Right atrium auricular region (tissue), 2 donors: ENCODE data around the gene PKDCC. TPM values are rescaled to one million over a fixed set of nuclear protein-coding genes. Genes with fewer than 3 reads are reported as not detected.
A peak's percentile ranks its signal among the peaks of the same experiment; 100 is the strongest.
"Not testable (repeated sequence)": the region's sequence is repeated elsewhere in the genome, so short reads cannot be mapped to it uniquely, and the experiment has no call there.

Experiments
- DNase-seq: peaks from one replicate; pipeline ENCODE4 v3.0.0-alpha.2; 2019; ENCODE audit warnings: low spot score
- H3K27ac ChIP-seq, 2 donors: fragments of 200-600 bp; sonication (generic); 1 replicate in 1 of 2; 2 replicates in 1 of 2; pipeline ENCODE4 v1.5.1; 2016 to 2019
- H3K27me3 ChIP-seq, 2 donors: fragments of 200-600 bp; sonication (generic); one replicate each; pipeline versions ENCODE4 v1.5.1 to v1.6.0; 2017 to 2019
- H3K36me3 ChIP-seq: fragments of 200-600 bp; sonication (generic); one replicate; pipeline ENCODE4 v1.5.1; 2016
- H3K4me1 ChIP-seq, 2 donors: fragments of 200-600 bp; sonication (generic); one replicate each; pipeline versions ENCODE4 v1.5.1 to v1.6.0; 2017 to 2019
- H3K4me3 ChIP-seq, 2 donors: fragments of 200-600 bp; sonication (generic); 1 replicate in 1 of 2; 2 replicates in 1 of 2; pipeline ENCODE4 v1.5.1; 2017 to 2019; ENCODE audit warnings: mild to moderate bottlenecking in 1 of 2, moderate library complexity in 1 of 2
- H3K9me3 ChIP-seq, 2 donors: fragments of 200-600 bp; sonication (generic); one replicate each; pipeline ENCODE4 v1.5.1; 2019
- total RNA-seq, 2 donors: library from RNA; depleted of rRNA; stranded (reverse); fragments of >200 nt; gene quantifications; one replicate each; pipeline ENCODE4 v1.1.0, GENCODE V29; 2016
- TF ChIP-seq, protein P1 (sequence below), 2 donors: fragments of 200-600 bp; sonication (generic); IDR thresholded peaks; one replicate each; pipeline ENCODE4 v1.5.1; 2019; ENCODE audit warnings: antibody characterized with exemption in 2 of 2

PKDCC gene
- total RNA-seq, 2 donors from 2014 or later = 66.0 to 128 TPM

DNA sequence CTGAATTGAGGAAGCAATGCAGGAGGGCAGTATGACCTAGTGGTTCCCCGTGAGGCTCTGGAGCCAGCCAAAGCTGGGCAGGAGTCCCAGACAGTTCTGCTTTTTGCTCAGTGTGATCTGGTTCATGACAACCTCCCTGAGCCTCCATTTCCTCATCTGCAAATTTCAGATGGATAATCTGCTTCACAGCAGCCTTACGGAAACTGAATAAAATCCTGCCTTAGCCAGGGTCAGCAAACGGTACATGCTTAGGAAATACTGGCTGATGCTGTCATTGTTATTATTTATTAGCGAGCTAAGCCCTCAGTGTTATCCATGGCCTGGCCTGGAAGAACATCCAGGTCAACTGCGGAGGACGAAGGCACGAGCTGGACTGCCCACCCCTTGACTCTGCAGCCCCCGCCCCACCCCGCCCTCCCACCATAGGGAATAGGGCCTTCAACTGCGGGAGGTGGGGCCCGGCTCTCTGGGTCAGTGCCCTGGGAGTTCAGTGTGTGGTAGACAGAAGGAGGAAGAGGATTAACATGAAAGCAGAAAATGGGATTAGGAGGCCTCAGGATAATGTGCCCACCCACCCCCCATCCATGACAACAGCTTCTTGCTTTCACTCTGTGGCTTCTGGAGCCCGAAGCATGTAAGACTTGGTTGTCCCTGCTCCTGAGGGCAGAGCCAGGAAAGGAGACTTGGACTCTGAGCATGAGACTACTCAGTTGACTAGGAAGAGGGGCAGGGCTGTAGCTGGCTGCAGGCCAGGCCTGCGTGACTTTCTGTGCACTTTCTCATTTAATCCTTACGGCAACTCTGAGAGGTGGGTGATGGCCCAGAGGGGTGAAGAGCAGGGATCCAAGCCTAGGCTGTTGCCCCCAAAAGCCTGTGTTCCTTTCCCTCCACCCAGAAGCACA, 13.1 kb downstream of the PKDCC start:
- TF ChIP-seq, protein P1, sequence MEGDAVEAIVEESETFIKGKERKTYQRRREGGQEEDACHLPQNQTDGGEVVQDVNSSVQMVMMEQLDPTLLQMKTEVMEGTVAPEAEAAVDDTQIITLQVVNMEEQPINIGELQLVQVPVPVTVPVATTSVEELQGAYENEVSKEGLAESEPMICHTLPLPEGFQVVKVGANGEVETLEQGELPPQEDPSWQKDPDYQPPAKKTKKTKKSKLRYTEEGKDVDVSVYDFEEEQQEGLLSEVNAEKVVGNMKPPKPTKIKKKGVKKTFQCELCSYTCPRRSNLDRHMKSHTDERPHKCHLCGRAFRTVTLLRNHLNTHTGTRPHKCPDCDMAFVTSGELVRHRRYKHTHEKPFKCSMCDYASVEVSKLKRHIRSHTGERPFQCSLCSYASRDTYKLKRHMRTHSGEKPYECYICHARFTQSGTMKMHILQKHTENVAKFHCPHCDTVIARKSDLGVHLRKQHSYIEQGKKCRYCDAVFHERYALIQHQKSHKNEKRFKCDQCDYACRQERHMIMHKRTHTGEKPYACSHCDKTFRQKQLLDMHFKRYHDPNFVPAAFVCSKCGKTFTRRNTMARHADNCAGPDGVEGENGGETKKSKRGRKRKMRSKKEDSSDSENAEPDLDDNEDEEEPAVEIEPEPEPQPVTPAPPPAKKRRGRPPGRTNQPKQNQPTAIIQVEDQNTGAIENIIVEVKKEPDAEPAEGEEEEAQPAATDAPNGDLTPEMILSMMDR (IDR thresholded peaks at IDR 0.05) = no peak
- no peaks in the 10 kb centered on the region for H3K9me3 ChIP-seq
- H3K36me3 ChIP-seq = peaks cover 38% of the 10 kb centered on the region
- H3K4me3 ChIP-seq = no peak overlapping the region
- DNase-seq = no peak
- H3K4me1 ChIP-seq = peaks cover 0 to 48% of the 10 kb centered on the region in 2 donors
- H3K27ac ChIP-seq = peak overlapping the region; percentile 63 to 73
- no peaks in the 10 kb centered on the region for H3K27me3 ChIP-seq

GRCh38 chr2:42061839-42062238, 14.0 kb downstream of the PKDCC start:
- Histone ChIP-seq H3K4me3 (no peak overlapping the region), H3K4me1 (peaks cover 0 to 42% of the 10 kb centered on the region in 2 donors), H3K27ac (peak overlapping the region in 1 of 2 donors; percentile 73), H3K27me3 (no peaks in the 10 kb centered on the region), H3K9me3 (no peaks in the 10 kb centered on the region), H3K36me3 (peaks cover 29% of the 10 kb centered on the region)
- TF ChIP-seq, protein P1 (IDR thresholded peaks at IDR 0.05) = no peak
- no peak for DNase-seq

- Histone ChIP-seq H3K4me3 (no peak overlapping the region), H3K9me3 (no peaks in the 10 kb centered on the region), H3K36me3 (peaks cover 12% of the 10 kb centered on the region), H3K27me3 (no peaks in the 10 kb centered on the region), H3K4me1 (peaks cover 0 to 34% of the 10 kb centered on the region in 2 donors), H3K27ac (peak overlapping the region in 1 of 2 donors; percentile 49)
- no peak for DNase-seq
- TF ChIP-seq, protein P1 (IDR thresholded peaks at IDR 0.05) = no peak
Measured at GRCh38 chr2:42063431-42064171, 15.8 kb downstream of the PKDCC start.

DNA sequence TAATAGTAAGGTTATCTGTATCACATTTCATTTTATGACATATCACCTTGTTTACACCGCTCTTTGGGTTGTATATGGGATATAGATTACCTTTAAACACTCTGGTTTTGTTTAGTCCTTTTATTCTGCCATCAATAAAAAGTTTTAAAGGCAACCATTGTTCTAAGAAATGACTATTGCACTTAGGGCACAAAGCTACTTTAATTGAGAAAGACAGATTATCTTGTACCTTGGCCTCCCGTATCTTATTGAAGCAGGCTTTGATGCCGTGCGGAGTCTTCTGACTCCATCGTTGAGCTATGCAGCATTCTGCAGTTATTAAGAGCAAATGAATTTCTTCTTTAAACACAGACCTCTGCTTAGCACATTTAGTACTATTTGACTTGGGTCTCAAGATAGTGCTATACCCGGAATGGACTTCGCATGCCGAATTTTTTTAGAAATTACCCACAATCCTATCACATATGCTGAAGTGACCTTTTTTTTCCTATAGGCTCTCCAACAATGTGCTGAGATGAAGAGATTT, 16.7 kb downstream of the PKDCC start:
- TF ChIP-seq, protein P1 (IDR thresholded peaks at IDR 0.05) = no peak
- H3K4me1 ChIP-seq = peaks cover 0 to 31% of the 10 kb centered on the region in 2 donors
- H3K27ac ChIP-seq = peak overlapping the region in 1 of 2 donors; percentile 49
- no peak overlapping the region for H3K4me3 ChIP-seq
- peaks cover 3% of the 10 kb centered on the region for H3K36me3 ChIP-seq
- no peak for DNase-seq
- no peaks in the 10 kb centered on the region for H3K9me3 ChIP-seq
- no peaks in the 10 kb centered on the region for H3K27me3 ChIP-seq

GRCh38 chr2:42065753-42066152, 17.9 kb downstream of the PKDCC start:
- not testable (repeated sequence) for H3K27me3 ChIP-seq, DNase-seq, H3K36me3 ChIP-seq, H3K9me3 ChIP-seq, H3K4me3 ChIP-seq, H3K27ac ChIP-seq
- H3K4me1 ChIP-seq = peaks cover 0 to 18% of the 10 kb centered on the region in 2 donors

DNA sequence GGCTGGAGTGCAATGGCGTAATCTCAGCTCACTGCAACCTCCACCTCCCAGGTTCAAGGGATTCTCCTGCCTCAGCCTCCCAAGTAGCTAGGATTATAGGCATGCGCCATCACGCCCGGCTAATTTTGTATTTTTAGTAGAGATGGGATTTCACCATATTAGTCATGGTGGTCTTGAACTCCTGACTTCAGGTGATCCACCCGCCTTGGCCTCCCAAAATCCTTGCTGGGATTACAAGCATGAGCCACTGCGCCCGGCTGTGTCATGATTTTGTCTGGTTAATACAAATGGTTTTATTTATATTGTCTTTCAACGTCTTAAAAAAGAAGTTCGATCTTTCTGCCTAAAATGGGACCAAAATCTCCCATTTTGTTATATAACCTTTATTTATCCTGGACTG, 19.2 kb downstream of the PKDCC start:
- not testable (repeated sequence) for H3K27ac ChIP-seq

More for the DNA sequence above, 19.2 kb downstream of the PKDCC start:
- not testable (repeated sequence) for DNase-seq, H3K36me3 ChIP-seq, H3K9me3 ChIP-seq, H3K27me3 ChIP-seq, H3K4me3 ChIP-seq
- H3K4me1 ChIP-seq = peaks cover 0 to 11% of the 10 kb centered on the region in 2 donors
